ENCODE measurements around the gene KIAA0825.

DNA sequence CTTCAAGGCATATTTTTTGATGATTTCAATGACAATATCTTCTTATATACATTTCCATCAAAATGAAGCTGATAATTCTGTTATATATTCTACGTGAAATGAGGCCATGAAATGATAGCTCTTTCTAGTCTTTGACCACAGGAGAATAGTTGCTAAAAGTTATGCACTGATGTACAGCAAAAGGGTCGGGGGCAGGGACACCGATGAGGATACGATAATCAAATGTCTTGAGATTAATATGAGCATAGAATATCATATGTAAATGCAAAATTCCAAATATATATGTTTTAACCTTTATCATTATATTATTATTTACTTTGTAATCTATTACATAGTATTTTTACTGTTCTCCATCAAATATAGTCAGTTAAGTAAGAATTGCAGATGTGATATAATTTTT, 264.8 kb downstream of the KIAA0825 start:
- TF ChIP-seq, protein P1, sequence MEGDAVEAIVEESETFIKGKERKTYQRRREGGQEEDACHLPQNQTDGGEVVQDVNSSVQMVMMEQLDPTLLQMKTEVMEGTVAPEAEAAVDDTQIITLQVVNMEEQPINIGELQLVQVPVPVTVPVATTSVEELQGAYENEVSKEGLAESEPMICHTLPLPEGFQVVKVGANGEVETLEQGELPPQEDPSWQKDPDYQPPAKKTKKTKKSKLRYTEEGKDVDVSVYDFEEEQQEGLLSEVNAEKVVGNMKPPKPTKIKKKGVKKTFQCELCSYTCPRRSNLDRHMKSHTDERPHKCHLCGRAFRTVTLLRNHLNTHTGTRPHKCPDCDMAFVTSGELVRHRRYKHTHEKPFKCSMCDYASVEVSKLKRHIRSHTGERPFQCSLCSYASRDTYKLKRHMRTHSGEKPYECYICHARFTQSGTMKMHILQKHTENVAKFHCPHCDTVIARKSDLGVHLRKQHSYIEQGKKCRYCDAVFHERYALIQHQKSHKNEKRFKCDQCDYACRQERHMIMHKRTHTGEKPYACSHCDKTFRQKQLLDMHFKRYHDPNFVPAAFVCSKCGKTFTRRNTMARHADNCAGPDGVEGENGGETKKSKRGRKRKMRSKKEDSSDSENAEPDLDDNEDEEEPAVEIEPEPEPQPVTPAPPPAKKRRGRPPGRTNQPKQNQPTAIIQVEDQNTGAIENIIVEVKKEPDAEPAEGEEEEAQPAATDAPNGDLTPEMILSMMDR (IDR thresholded peaks at IDR 0.05) = no peak
- TF ChIP-seq POLR2A (IDR thresholded peaks at IDR 0.05) = no peak

Measured in esophagus squamous epithelium (tissue), 4 donors.